Activated CD4-positive, CD25-positive, alpha-beta regulatory T cell treated with anti-CD3 and anti-CD28 coated beads, Interleukin-2, amount 50 U/mL, for 16 hours (primary cell): ENCODE measurements around the gene MRPS2.

ENCODE experiments used
- DNase-seq: peaks from one replicate; pipeline ENCODE4 v3.0.0-alpha.2; 2020; ENCODE audit warnings: low read depth, low spot score

Gene MRPS2

GRCh38 chr9:135480071-135480939 is 20.2 kb upstream of the MRPS2 start:
- DNase-seq, result no peak

- DNase-seq, result no peak
Observed at GRCh38 chr9:135480940-135481310, 19.6 kb upstream of the MRPS2 start.

GRCh38 chr9:135482015-135482754 is 18.3 kb upstream of the MRPS2 start:
- DNase-seq, result no peak

GRCh38 chr9:135484460-135485277 is 15.8 kb upstream of the MRPS2 start:
- DNase-seq, result no peak

- DNase-seq, result no peak
Observed at GRCh38 chr9:135485385-135485784, 15.1 kb upstream of the MRPS2 start.

GRCh38 chr9:135485832-135486231 is 14.7 kb upstream of the MRPS2 start:
- DNase-seq, result no peak

GRCh38 chr9:135486267-135487065 is 14.0 kb upstream of the MRPS2 start:
- no peak for DNase-seq

- DNase-seq, result no peak
Observed at GRCh38 chr9:135487281-135488012, 13.0 kb upstream of the MRPS2 start.

GRCh38 chr9:135488013-135488330 is 12.5 kb upstream of the MRPS2 start:
- DNase-seq, result no peak

GRCh38 chr9:135488527-135488926 is 12.0 kb upstream of the MRPS2 start:
- no peak for DNase-seq

GRCh38 chr9:135489188-135489906 is 11.1 kb upstream of the MRPS2 start:
- no peak for DNase-seq

- no peak for DNase-seq
Observed at GRCh38 chr9:135490166-135490870, 10.2 kb upstream of the MRPS2 start.

GRCh38 chr9:135490980-135491464 is 9.5 kb upstream of the MRPS2 start:
- no peak for DNase-seq

- DNase-seq, result no peak
Observed at GRCh38 chr9:135491764-135492163, 8.7 kb upstream of the MRPS2 start.

GRCh38 chr9:135492886-135493669 is 7.4 kb upstream of the MRPS2 start:
- no peak for DNase-seq

GRCh38 chr9:135494791-135495559 is 5.5 kb upstream of the MRPS2 start:
- DNase-seq, result no peak

GRCh38 chr9:135498381-135499126 is 1.9 kb upstream of the MRPS2 start:
- no peak for DNase-seq
